Occipital lobe (tissue), 2 donors: ENCODE measurements around the gene OGA. TPM values are rescaled to one million over a fixed set of nuclear protein-coding genes. Genes with fewer than 3 reads are reported as not detected.

Source experiments
- DNase-seq: peaks from one replicate; lab custom pipeline; 2025; lab: John Stamatoyannopoulos, UW
- total RNA-seq: library from RNA; depleted of rRNA; stranded (reverse); fragments of >200 nt; gene quantifications from one replicate; pipeline ENCODE4 v1.2.3, GENCODE V29; 2014

Gene OGA
- 349 TPM for total RNA-seq

- DNase-seq: peak; percentile 97
Measured at GRCh38 chr10:101818119-101818871, at the start of gene OGA. TSS of gene OGA (minus strand) at chr10:101818444. CDS start at chr10:101818022, 422 bp downstream.

GRCh38 chr10:101867931-101868330 is 49.7 kb upstream of the OGA start:
- no peak for DNase-seq

GRCh38 chr10:101859530-101859929 is 41.3 kb upstream of the OGA start:
- no peak for DNase-seq

- no peak for DNase-seq
Measured at GRCh38 chr10:101858723-101859500, 40.7 kb upstream of the OGA start.

- DNase-seq: no peak
Measured at GRCh38 chr10:101857802-101858476, 39.7 kb upstream of the OGA start.

GRCh38 chr10:101856626-101857025 is 38.4 kb upstream of the OGA start:
- no peak for DNase-seq

GRCh38 chr10:101851411-101852116 is 33.3 kb upstream of the OGA start:
- DNase-seq: no peak

GRCh38 chr10:101850749-101851148 is 32.5 kb upstream of the OGA start:
- DNase-seq: no peak

- no peak for DNase-seq
Measured at GRCh38 chr10:101848894-101849351, 30.7 kb upstream of the OGA start.

- DNase-seq: no peak
Measured at GRCh38 chr10:101848408-101848807, 30.2 kb upstream of the OGA start.

GRCh38 chr10:101845893-101846292 is 27.6 kb upstream of the OGA start:
- no peak for DNase-seq

- DNase-seq: peak; percentile 24
Measured at GRCh38 chr10:101843032-101844021, 25.1 kb upstream of the OGA start, which contains the start of gene KCNIP2. TSS of gene KCNIP2 (minus strand) at chr10:101843800. CDS start at chr10:101843568, 232 bp downstream.

GRCh38 chr10:101841826-101842225 is 23.6 kb upstream of the OGA start:
- no peak for DNase-seq

GRCh38 chr10:101840741-101841453 is 22.7 kb upstream of the OGA start:
- DNase-seq: peak; percentile 77

- no peak for DNase-seq
Measured at GRCh38 chr10:101840102-101840684, 21.9 kb upstream of the OGA start.

- peak; percentile 39 for DNase-seq
Measured at GRCh38 chr10:101839416-101840063, 21.3 kb upstream of the OGA start.

GRCh38 chr10:101839002-101839401 is 20.8 kb upstream of the OGA start:
- no peak for DNase-seq

- DNase-seq: no peak
Measured at GRCh38 chr10:101838416-101838970, 20.2 kb upstream of the OGA start.
